Motor neuron (in vitro differentiated cells): ENCODE data around the gene USP46. TPM values are rescaled to one million over a fixed set of nuclear protein-coding genes. Genes with fewer than 3 reads are reported as not detected.
A peak's percentile ranks its signal among the peaks of the same experiment; 100 is the strongest.

ENCODE experiments used
- ATAC-seq, 8 experiments: fragments of 200-7000 bp; cut with Tn5 transposase; replicated peaks in 6 of 8; 2 replicates each; pipeline ENCODE4 v1.8.0; 2021; ENCODE audit warnings: mild to moderate bottlenecking in 8 of 8, moderate library complexity in 8 of 8
- H3K27ac ChIP-seq, 2 donors: fragments of 250-450 bp; sonication (Bioruptor Pico); 2 replicates each; pipeline ENCODE4 v1.9.0; 2021; ENCODE audit warnings: antibody characterized with exemption in 2 of 2, mild to moderate bottlenecking in 2 of 2, moderate library complexity in 1 of 2
- H3K4me1 ChIP-seq, 2 donors: fragments of 250-450 bp; sonication (Bioruptor Pico); replicated peaks in 1 of 2; 2 replicates each; pipeline ENCODE4 v1.6.1; 2021; ENCODE audit warnings: antibody characterized with exemption in 2 of 2, mild to moderate bottlenecking in 2 of 2, moderate library complexity in 1 of 2
- H3K4me3 ChIP-seq, 5 donors: fragments of 250-450 bp; sonication (Bioruptor Pico); 2 replicates each; pipeline ENCODE4 v1.9.0; 2021; ENCODE audit warnings: antibody characterized with exemption in 5 of 5, mild to moderate bottlenecking in 5 of 5, moderate library complexity in 4 of 5
- WGBS, 10 experiments: fragments of 450-650 bp; shearing (Covaris generic); methylation state at CpG; one replicate each; pipeline ENCODE4 v1.0.0; 2022; 5-methylcytosine and 5-hydroxymethylcytosine counted together
- in situ Hi-C, 9 experiments: fragments of 400-800 bp; cut with MboI; loops; one replicate each; pipeline ENCODE4 v1.15.0; 2021; ENCODE audit warnings: low sequenced_read_pairs in 9 of 9, low pct_unique_long_range_greater_than_20kb in 2 of 9; ENCODE audit not compliant: unreplicated experiment in 9 of 9
- total RNA-seq, 8 experiments: library from RNA; unstranded; fragments of 300-600 nt; gene quantifications; 2 replicates each; pipeline versions ENCODE4 v1.2.3 to v1.2.4, GENCODE V29; 2022

The USP46 gene
- total RNA-seq, 8 experiments from 2014 or later: 9.2 to 20.7 (median 13.0) TPM

GRCh38 chr4:52646741-52647140 is 12.4 kb downstream of the USP46 start:
- no peak for ATAC-seq
- in situ Hi-C loops: no loop called here
- peaks cover 5 to 9% of the 10 kb centered on the region in 2 donors for H3K4me1 ChIP-seq
- H3K4me3 ChIP-seq: no peak overlapping the region
- no peak overlapping the region for H3K27ac ChIP-seq
- WGBS, 10 experiments: 0 to 100% (median 80%) methylated on average over 1 to 2 of the region's 2 CpGs; no CpG with 5 or more reads in 5 of the 10 experiments

GRCh38 chr4:52646096-52646495 is 13.0 kb downstream of the USP46 start:
- 80 to 100% (median 97%) methylated on average over 1 to 3 of the region's 3 CpGs; no CpG with 5 or more reads in 4 of the 10 experiments for WGBS, 10 experiments
- Histone ChIP-seq H3K27ac (no peak overlapping the region), H3K4me3 (no peak overlapping the region), H3K4me1 (peaks cover 5 to 9% of the 10 kb centered on the region in 2 donors)
- ATAC-seq: no peak
- in situ Hi-C loops: no loop called here

GRCh38 chr4:52645300-52645699 is 13.8 kb downstream of the USP46 start:
- Histone ChIP-seq H3K4me3 (no peak overlapping the region), H3K27ac (no peak overlapping the region), H3K4me1 (peaks cover 5 to 9% of the 10 kb centered on the region in 2 donors)
- in situ Hi-C loops: no loop called here
- no peak for ATAC-seq

- Histone ChIP-seq H3K27ac (no peak overlapping the region), H3K4me1 (peaks cover 5 to 9% of the 10 kb centered on the region in 2 donors), H3K4me3 (no peak overlapping the region)
- in situ Hi-C loops: no loop called here
- peak; percentile 27 to 94 (median 76) for ATAC-seq
- 12 to 83% (median 68%) methylated on average over 1 to 3 of the region's 4 CpGs; no CpG with 5 or more reads in 3 of the 10 experiments for WGBS, 10 experiments
These were observed 15.3 kb downstream of the USP46 start for GRCh38 chr4:52643785-52644244.

- 100% methylated on average over 1 to 2 of the region's 2 CpGs; no CpG with 5 or more reads in 6 of the 10 experiments for WGBS, 10 experiments
- in situ Hi-C loops: no loop called here
These were observed 15.9 kb downstream of the USP46 start for GRCh38 chr4:52643190-52643589.

GRCh38 chr4:52641854-52642563 is 17.1 kb downstream of the USP46 start:
- ATAC-seq: peak in 7 of 8 experiments; percentile 46 to 83 (median 66)
- no peak overlapping the region for H3K27ac ChIP-seq
- WGBS, 10 experiments: 54 to 100% (median 88%) methylated on average over 1 to 3 of the region's 3 CpGs; no CpG with 5 or more reads in 1 of the 10 experiments
- peaks cover 5 to 9% of the 10 kb centered on the region in 2 donors for H3K4me1 ChIP-seq
- no peak overlapping the region for H3K4me3 ChIP-seq
- in situ Hi-C loops: no loop called here

More at GRCh38 chr4:52643190-52643589, 15.9 kb downstream of the USP46 start:
- no peak for ATAC-seq
- Histone ChIP-seq H3K27ac (no peak overlapping the region), H3K4me3 (no peak overlapping the region), H3K4me1 (peaks cover 5 to 9% of the 10 kb centered on the region in 2 donors)

GRCh38 chr4:52640808-52641565 is 18.1 kb downstream of the USP46 start:
- H3K27ac ChIP-seq: no peak overlapping the region
- H3K4me1 ChIP-seq: peaks cover 5 to 9% of the 10 kb centered on the region in 2 donors
- in situ Hi-C loops: no loop called here
- ATAC-seq: no peak
- WGBS, 10 experiments: 27 to 96% (median 80%) methylated on average over 3 to 6 of the region's 6 CpGs
- H3K4me3 ChIP-seq: no peak overlapping the region

- Histone ChIP-seq H3K4me3 (no peak overlapping the region), H3K27ac (no peak overlapping the region), H3K4me1 (peaks cover 2 to 7% of the 10 kb centered on the region in 2 donors)
- no peak for ATAC-seq
- in situ Hi-C loops: no loop called here
- 57 to 100% (median 76%) methylated on average over 1 to 4 of the region's 4 CpGs; no CpG with 5 or more reads in 3 of the 10 experiments for whole genome bisulfite sequencing, 10 experiments
These were observed 20.4 kb downstream of the USP46 start for GRCh38 chr4:52638717-52639116.

- ATAC-seq: no peak
- no peak overlapping the region for H3K4me3 ChIP-seq
- in situ Hi-C loops: no loop called here
- no peak overlapping the region for H3K27ac ChIP-seq
- no peaks in the 10 kb centered on the region for H3K4me1 ChIP-seq
- WGBS, 10 experiments: 0 to 100% (median 95%) methylated on average over 1 to 2 of the region's 2 CpGs; no CpG with 5 or more reads in 4 of the 10 experiments
These were observed 22.0 kb downstream of the USP46 start for GRCh38 chr4:52637116-52637515.

GRCh38 chr4:52635560-52635959 is 23.5 kb downstream of the USP46 start:
- 88 to 100% (median 100%) methylated on average over 1 of the region's 1 CpG; no CpG with 5 or more reads in 5 of the 10 experiments for WGBS, 10 experiments
- Histone ChIP-seq H3K27ac (no peak overlapping the region), H3K4me1 (no peaks in the 10 kb centered on the region), H3K4me3 (no peak overlapping the region)
- in situ Hi-C loops: no loop called here
- no peak for ATAC-seq

- Histone ChIP-seq H3K4me1 (no peaks in the 10 kb centered on the region), H3K27ac (no peak overlapping the region), H3K4me3 (no peak overlapping the region)
- in situ Hi-C loops: no loop called here
- 50 to 100% (median 100%) methylated on average over 1 to 4 of the region's 4 CpGs; no CpG with 5 or more reads in 1 of the 10 experiments for WGBS, 10 experiments
- ATAC-seq: peak in 2 of 8 experiments; percentile 22 to 38
These were observed 24.0 kb downstream of the USP46 start for GRCh38 chr4:52635130-52635529.

GRCh38 chr4:52633846-52634245 is 25.3 kb downstream of the USP46 start:
- in situ Hi-C loops: no loop called here
- Histone ChIP-seq H3K4me1 (no peaks in the 10 kb centered on the region), H3K27ac (no peak overlapping the region), H3K4me3 (no peak overlapping the region)
- no peak for ATAC-seq
- 78 to 100% (median 100%) methylated on average over 1 to 6 of the region's 6 CpGs; no CpG with 5 or more reads in 3 of the 10 experiments for WGBS, 10 experiments

GRCh38 chr4:52628974-52629373 is 30.1 kb downstream of the USP46 start:
- no peak overlapping the region for H3K4me3 ChIP-seq
- WGBS, 10 experiments: 73 to 100% (median 97%) methylated on average over 1 to 2 of the region's 2 CpGs
- no peak overlapping the region for H3K27ac ChIP-seq
- H3K4me1 ChIP-seq: no peaks in the 10 kb centered on the region
- in situ Hi-C loops: no loop called here
- ATAC-seq: no peak
